Uterus (tissue), 2 donors: ENCODE results near the gene FAM241A.

Experiments used
- CTCF ChIP-seq, 4 experiments: fragments of 200-600 bp in 2 of 4; fragments of 450-650 bp in 2 of 4; sonication (generic) in 2 of 4; IDR thresholded peaks; one replicate each; pipeline ENCODE4 v1.5.1; 2016 to 2019; ENCODE audit warnings: antibody characterized with exemption in 4 of 4, mild to moderate bottlenecking in 2 of 4, moderate library complexity in 1 of 4
- POLR2A ChIP-seq, 2 donors: fragments of 450-650 bp; IDR thresholded peaks; one replicate each; pipeline ENCODE4 v1.6.1; 2016; ENCODE audit warnings: antibody characterized with exemption in 2 of 2, mild to moderate bottlenecking in 1 of 2, moderate library complexity in 1 of 2

- TF ChIP-seq CTCF (IDR thresholded peaks at IDR 0.05) (no peak), POLR2A (IDR thresholded peaks at IDR 0.05) (no peak)
Observed at GRCh38 chr4:112184438-112184837, 39.2 kb downstream of the FAM241A start.
